ENCODE results near the gene PLOD2.
"Not testable (repeated sequence)": the region's sequence is repeated elsewhere in the genome, so short reads cannot be mapped to it uniquely, and the experiment has no call there.

Gene PLOD2

GRCh38 chr3:146142757-146143156, 18.2 kb downstream of the PLOD2 start:
- peak in 3 of 58 donors; percentile 4 to 22 (median 7) for DNase-seq

GRCh38 chr3:146139586-146140110, 21.3 kb downstream of the PLOD2 start:
- DNase-seq, result no peak

- DNase-seq, result no peak
Observed at GRCh38 chr3:146138902-146139301, 22.1 kb downstream of the PLOD2 start.

- no peak for DNase-seq
Observed at GRCh38 chr3:146136647-146137046, 24.3 kb downstream of the PLOD2 start.

GRCh38 chr3:146134348-146135117, 26.5 kb downstream of the PLOD2 start:
- no peak for DNase-seq

- no peak for DNase-seq
Observed at GRCh38 chr3:146133441-146133840, 27.5 kb downstream of the PLOD2 start.

- no peak for DNase-seq
Observed at GRCh38 chr3:146131616-146132410, 29.2 kb downstream of the PLOD2 start.

- no peak for DNase-seq
Observed at GRCh38 chr3:146130881-146131371, 30.1 kb downstream of the PLOD2 start.

GRCh38 chr3:146129750-146130149, 31.2 kb downstream of the PLOD2 start:
- no peak for DNase-seq

GRCh38 chr3:146128939-146129338, 32.0 kb downstream of the PLOD2 start:
- no peak for DNase-seq

GRCh38 chr3:146128179-146128578, 32.8 kb downstream of the PLOD2 start:
- no peak for DNase-seq

GRCh38 chr3:146125951-146126350, 35.0 kb downstream of the PLOD2 start:
- no peak for DNase-seq

GRCh38 chr3:146124126-146124801, 36.7 kb downstream of the PLOD2 start:
- DNase-seq, result no peak

- no peak for DNase-seq
Observed at GRCh38 chr3:146117406-146118285, 43.3 kb downstream of the PLOD2 start.

- DNase-seq, result no peak
Observed at GRCh38 chr3:146115619-146116018, 45.4 kb downstream of the PLOD2 start.

- not testable (repeated sequence) for DNase-seq
Observed at GRCh38 chr3:146113804-146114203, 47.2 kb downstream of the PLOD2 start.

GRCh38 chr3:146111337-146111736, 49.6 kb downstream of the PLOD2 start:
- DNase-seq, result no peak

- no peak for DNase-seq
Observed at GRCh38 chr3:146110161-146110560, 50.8 kb downstream of the PLOD2 start.

- DNase-seq, result no peak
Observed at GRCh38 chr3:146106986-146107385, 54.0 kb downstream of the PLOD2 start.

- DNase-seq, result no peak
Observed at GRCh38 chr3:146104068-146104467, 56.9 kb downstream of the PLOD2 start.

GRCh38 chr3:146102885-146103284, 58.1 kb downstream of the PLOD2 start:
- no peak for DNase-seq
